ENCODE results near the gene TMEM223.
"Not testable (repeated sequence)": the region's sequence is repeated elsewhere in the genome, so short reads cannot be mapped to it uniquely, and the experiment has no call there.

The TMEM223 gene, protein sequence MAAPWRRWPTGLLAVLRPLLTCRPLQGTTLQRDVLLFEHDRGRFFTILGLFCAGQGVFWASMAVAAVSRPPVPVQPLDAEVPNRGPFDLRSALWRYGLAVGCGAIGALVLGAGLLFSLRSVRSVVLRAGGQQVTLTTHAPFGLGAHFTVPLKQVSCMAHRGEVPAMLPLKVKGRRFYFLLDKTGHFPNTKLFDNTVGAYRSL

DNA sequence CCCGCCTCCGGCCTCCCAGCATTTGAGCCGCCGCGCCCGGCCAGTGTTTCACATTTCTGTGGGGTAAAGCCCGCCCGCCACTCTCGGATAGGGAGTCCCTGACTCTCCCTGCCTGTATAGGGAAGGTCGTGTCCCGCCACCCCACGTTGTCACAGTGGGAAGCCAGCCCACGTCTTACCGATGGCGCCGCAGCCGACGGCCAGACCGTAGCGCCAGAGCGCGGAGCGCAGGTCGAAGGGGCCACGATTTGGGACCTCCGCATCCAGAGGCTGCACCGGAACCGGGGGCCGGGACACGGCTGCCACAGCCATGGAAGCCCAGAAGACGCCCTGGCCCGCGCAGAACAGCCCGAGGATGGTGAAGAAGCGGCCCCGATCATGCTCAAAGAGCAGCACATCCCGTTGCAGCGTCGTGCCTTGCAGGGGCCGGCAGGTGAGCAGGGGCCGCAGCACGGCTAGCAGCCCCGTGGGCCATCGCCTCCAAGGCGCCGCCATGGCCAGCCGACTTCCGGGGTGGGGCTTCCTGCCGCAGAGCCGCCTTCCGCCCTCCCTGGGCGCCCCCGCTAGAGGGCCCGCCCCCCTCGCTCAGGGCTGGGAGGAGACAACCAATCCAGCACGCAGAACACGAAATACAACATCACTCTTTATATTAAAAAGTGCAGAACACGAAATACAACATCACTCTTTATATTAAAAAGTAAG is at the start of gene TMEM223:
Gene TMEM223 (minus strand): TSS at position 506 of the 701 bp plus-strand sequence. CDS start 12 bp downstream, at position 494.
- peak; percentile 75 to 89 (median 79) for DNase-seq (ENCODE audit: low read depth in 3 of 3)

DNA sequence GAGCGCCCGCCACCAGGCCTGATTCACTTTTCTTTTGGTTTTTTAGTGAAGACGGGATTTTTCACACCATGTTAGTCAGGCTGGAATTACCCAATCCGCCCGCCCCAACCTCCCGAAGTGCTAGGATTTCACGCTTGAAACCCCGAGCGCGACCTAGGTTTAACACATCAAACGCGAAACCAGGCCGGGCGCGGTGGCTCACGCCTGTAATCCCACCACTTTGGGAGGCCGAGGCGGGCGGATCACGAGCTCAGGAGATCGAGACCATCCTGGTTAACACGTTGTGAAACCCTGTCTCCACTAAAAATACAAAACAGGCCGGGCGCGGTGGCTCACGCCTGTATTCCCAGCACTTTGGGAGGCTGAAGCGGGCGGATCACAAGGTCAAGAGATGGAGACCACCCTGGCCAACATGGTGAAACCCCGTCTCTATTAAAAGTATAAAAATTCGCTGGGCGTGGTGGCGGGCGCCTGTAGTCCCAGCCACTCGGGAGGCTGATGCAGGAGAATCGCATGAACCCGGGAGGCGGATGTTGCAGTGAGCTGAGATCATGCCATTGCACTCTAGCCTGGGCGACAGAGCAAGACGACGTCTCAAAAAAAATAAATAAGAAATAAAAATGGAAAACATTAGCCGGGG is 49.0 kb upstream of the TMEM223 start:
- DNase-seq (ENCODE audit: low read depth in 3 of 3) = peak; percentile 64 to 80 (median 76)

DNA sequence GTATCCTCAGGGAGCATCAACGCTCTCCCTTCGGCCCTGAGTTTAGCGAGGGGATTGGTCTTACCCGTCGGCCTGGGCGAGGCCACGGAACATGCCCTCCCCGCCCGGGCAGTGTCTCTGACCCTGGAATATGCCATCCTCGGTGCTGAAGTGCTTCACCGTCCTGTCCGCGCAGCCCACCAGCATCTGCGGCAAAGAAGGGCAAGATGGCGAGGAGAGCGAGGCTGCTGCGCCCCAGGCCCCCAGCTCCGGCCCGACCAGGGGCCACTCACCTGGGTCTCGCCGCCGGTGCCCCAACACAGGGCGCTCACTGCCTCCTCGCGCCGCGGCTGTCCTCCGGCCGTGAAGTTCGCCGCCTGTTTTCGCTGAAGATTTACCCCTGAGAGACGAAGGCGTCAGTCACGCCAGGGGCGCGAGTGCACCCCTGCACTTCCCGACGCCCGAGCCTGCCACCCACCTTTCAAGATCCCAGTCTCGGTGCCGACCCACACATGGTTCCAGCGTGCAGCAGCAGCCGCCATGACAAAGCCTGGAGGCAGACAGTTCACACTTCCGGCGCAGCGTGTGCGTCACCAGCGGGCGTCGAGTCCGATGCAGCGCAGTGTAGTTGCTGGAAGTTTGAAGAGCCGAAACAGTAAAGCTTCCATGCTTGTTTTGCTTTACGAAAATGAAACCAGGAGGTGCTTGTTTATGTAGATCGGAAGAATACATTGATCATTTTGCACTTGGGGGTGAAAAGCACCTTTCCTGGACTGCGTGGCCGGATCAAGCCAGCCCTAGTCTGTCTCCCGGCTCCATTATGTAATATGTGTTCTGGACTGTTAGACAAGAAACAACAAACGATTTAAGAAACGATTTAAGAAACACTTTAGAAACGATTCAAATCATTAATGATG is 47.5 kb upstream of the TMEM223 start, which contains the start of gene WDR74:
Gene WDR74 (minus strand): TSS at position 541 of the 896 bp plus-strand sequence. CDS start 20 bp downstream, at position 521.
- peak; percentile 78 to 88 (median 87) for DNase-seq (ENCODE audit: low read depth in 3 of 3)

DNA sequence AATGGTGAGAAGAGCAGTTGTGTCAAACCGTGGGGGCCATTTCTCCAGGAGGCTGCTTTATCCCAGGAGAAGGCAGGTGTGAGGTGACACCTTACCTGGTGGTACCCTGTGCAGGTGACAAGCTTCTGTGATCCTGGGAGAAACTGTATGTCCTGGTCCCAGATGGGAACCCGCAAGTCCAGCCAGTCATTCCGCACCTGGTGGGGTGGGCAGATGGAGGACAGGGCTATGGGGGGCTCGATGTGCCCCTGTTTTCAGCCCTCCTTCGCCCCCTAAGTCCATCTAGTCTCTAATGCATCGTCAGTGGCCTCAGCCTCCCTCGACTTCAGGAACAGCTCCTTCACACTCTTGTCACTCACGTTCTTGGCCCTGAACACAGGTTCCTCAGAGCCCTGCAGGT is 43.5 kb upstream of the TMEM223 start:
- no peak for DNase-seq (ENCODE audit: low read depth in 3 of 3)

DNA sequence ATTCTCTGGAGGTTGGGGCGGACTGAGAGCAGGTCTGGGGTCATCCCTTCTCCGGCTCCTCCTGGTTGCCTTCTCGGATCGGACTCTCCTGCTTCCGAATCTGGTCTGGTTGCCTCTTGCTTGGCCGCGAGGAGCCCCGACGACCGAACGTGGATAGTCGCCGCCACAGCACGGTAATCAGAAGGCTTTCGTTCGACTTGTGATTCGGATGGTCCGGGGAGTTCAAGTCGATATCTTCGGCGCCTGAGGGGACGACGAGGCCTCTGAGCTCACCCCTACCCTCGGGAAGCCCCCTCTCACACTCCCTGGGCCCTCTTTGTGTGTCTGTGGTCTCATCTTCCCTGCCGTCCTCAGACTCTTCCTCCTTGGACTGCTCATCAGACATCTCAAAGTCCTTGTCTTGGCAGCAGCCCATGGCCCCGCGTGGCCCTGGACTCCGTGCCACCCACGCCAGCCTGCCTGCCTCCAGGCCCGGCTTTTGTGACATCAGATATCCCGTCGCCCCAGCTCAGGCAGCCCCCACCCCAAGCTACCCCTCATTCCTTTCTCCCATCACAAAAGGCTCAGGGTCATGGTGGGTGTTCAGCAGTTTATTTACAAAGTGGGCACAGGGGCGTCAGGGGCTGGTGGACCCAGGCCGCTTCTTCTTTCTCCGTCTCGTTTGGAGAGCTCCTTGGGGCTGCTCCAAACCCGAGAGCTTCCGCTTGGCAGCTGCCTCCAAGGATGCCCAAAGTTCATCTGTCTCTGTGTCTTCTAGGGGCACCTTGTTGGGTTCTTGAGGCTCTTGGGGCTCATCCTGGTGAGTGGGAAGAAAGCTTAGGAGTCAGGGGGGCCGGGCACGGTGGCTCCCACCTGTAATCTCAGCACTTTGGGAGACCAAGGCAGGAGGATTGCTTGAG is 40.8 kb upstream of the TMEM223 start, which contains the start of gene TEX54:
Gene TEX54 (minus strand): TSS at position 506 of the 899 bp plus-strand sequence.
- DNase-seq (ENCODE audit: low read depth in 3 of 3) = no peak

DNA sequence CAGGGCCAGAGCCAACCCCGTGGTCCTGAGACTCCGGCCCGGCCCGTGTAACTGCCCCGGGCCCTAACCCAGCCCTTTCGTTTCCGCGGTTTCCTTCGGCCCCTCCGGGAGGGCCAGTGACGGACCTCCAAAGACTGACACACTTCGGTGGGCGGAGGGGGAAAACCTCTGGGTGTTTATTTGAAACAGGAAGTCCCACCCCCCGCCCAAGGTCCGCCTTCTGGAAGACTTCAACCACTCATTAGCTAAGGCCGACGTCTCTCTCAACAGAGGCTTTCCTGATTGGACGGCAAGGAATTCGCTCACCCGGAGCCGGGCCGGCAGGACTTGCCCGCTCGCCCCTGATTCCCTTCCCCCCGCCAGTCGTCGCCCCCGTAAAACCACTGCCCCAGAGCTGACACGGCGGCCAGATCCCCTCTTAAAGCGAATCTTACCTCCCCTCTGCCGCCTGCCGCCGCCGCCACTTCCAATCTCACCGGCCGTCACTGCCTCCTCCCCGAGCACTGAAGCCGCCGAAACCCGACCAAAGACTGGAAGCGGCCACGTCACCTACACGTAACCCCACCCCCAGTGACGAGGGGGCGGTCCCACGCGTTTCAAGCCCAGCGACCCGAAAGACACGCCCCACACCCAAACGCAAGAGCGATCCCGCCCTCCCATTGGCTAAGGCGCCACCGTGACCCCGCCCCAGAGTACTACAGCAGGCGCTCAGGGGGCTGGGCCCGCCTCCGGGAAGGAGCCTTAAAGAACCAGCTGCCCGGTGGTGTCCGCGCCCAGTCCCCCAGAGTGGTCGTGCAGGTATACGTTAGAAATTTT is 39.9 kb upstream of the TMEM223 start, which contains the start of gene STX5:
Gene STX5 (minus strand): TSS at position 532 of the 816 bp plus-strand sequence. CDS start 808 bp downstream, outside the sequence.
- peak; percentile 99 to 100 (median 99) for DNase-seq (ENCODE audit: low read depth in 3 of 3)

DNA sequence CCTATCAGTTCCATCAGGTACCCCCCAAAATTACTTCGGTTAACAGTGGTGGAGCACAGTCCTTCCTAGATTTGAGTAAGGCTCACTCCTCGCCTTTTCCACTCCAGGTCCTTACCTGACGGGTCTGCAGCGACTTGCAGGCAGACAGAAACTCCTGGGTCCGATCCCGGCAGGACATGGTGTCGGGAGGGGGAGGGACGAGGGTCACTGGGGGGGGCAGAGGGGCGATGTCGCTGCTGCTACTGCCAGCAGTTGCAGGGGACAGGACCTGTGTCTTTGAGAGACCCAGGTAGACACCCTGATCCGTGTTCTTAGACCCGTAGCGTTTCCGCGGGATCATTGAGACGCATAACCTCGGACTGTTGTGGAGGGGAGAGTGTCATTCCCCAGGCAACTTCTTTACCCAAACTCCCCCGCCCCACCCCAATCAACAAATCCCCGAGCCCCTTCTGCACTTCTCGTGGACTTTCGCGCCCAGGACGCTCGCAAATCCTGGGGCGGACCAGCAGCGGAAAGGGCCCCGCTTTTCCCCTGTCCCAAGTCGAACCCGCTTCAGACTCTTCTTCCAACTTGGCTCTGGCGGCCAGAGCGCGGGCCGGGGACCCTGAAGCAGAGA is 39.2 kb upstream of the TMEM223 start:
- no peak for DNase-seq (ENCODE audit: low read depth in 3 of 3)

DNA sequence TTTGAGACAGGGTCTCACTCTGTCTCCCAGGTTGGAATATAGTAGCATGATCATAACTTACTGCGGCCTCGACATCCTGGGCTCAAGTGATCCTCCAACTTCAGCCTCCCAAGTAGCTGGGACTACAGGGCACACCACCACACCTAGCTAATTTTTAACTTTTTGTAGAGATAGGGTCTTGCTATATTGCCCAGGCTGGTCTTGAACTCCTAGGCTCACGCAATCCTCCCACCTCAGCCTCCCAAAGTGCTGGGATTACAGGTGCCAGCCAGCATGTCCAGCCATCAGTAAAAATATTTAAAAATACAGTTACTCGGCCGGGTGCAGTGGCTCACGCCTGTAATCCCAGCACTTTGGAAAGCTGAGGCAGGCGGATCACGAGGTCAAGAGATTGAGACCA is 36.3 kb upstream of the TMEM223 start:
- DNase-seq (ENCODE audit: low read depth in 3 of 3) = not testable (repeated sequence)

DNA sequence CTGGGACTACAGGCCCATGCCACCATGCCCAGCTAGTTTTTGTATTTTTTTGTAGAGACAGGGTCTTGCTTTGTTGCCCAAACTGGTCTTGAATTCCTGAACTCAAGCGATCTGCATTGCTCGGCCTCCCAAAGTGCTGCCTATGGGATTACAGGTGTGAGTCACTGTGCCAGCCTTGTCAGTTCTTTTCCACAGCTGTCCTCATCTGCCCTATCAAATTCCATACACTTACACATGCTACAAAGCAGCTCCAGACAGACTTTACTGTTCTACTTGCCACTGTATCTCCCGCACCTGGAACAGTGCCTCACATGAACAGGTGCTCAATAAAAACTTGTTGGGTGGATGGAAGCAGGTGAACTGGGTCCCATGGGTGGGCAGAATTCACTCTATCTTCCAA is 31.9 kb upstream of the TMEM223 start:
- DNase-seq (ENCODE audit: low read depth in 3 of 3) = no peak

DNA sequence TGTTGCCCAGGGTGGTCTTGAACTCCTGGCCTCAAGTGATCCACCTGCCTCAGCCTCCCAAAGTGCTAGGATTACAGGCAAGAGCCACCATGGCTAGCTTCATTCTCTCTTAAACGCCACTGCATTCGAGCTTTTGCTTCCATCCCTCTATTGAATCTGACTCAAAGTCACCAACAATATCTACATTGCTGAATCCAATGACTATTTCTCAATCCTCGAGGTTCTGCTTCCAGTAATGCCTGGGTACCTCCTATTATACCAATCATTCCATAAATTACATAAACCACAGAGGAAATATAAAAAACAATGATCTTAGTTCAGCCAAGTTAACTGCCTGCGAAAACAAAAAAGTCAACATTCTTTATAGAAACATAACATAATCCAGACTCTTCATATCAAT is 25.3 kb upstream of the TMEM223 start:
- DNase-seq (ENCODE audit: low read depth in 3 of 3) = no peak

DNA sequence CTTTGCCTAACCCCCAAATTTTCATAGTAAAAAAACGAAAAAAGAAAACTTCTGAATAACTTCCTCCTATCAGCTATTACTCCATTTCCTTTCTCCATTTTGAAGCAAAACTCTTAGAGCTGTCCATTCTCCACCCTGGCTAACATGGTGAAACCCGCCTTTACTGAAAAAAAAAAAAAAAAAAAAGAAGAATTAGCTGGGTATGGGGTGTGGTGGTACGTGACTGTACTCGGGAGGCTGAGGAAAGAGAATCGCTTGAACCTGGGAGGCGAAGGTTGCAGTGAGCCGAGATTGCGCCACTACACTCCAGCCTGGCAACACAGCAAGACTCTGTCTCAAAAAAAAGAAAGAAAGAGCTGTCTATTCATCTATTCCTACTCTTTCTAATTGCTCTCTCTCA is 24.8 kb upstream of the TMEM223 start:
- DNase-seq (ENCODE audit: low read depth in 3 of 3) = no peak

DNA sequence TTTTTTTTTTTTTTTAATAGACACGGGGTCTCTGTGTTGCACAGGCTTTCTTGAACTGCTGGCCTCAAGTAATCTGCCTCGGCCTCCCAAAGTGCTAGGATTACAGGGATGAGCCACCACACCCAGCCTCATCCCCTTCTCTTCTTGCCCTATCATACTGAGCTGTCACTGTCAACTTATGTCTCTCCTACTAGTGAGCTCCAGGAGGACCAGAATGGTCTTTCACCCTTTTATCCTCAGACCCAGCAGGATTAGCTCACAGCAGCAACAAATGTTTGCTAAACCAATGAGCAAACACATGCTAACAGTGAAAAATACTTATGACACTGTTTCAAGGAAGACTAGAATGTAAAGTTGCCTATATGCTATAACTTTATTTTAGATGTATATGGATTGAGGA is 19.9 kb upstream of the TMEM223 start:
- DNase-seq (ENCODE audit: low read depth in 3 of 3) = no peak

DNA sequence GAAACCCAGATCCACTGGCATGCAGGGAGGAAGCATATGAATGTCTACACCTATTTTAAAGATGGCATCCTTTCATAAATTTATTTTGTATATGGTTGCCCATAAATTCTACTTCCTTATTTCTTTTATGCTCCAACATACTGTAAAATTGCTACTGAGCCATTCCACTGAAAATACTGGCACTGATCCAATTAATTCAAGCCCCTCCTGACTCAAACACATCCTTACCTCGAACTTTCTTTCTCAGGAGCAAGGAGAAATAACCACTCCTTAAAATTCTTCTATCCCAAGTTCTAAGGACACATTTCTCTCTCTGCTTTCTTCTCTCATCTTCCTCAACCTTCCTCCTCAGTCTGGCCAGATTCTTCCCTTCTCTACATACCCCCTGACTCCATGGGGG is 18.9 kb upstream of the TMEM223 start:
- DNase-seq (ENCODE audit: low read depth in 3 of 3) = no peak

DNA sequence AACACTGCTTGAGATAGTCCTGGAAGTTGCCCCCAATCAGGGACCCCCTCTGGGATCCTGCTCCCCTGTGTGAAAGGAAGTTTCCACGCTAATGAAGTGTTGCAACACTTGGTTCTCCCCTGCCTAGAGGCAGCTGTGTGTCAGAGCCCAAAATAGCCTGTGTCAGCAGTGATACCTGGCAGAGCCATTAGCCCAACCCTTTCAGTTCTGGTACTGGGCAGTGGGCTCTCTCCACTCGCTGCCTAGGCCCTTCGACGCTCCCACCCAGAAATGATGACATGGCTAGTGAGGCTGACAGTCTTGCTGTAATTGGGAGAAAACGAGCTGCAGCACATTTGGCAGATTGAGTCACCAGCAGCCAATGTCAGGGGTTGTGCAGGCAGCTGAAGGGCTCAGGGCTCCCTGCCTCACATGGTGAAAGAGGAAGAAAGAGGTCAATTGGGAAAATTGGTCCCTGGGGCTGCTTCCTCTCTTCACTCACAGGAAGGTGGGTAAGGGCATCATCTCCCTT is 14.9 kb upstream of the TMEM223 start:
- no peak for DNase-seq (ENCODE audit: low read depth in 3 of 3)

DNA sequence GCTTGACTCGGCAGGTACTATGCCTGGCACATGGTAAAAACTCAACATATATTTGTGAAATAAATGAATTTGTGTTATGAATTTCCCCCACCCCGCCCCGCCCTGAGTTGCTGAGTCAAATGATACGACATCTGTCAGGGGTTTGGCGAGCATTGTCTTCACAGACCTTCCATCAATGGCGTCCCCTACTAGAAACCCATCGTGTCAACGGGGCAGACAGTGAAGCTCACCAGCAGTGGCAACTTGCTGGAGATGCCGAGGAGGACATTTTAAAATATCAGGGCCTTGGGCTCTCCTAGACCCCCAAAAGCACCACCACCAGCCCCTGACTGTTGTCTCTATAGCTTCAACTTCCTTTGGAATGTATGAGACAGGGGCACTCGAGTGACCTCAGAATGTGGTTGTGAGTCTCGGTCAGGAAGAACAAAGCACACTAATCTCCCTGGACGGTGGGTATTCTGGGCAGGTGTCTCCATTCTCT is 14.2 kb upstream of the TMEM223 start:
- no peak for DNase-seq (ENCODE audit: low read depth in 3 of 3)

DNA sequence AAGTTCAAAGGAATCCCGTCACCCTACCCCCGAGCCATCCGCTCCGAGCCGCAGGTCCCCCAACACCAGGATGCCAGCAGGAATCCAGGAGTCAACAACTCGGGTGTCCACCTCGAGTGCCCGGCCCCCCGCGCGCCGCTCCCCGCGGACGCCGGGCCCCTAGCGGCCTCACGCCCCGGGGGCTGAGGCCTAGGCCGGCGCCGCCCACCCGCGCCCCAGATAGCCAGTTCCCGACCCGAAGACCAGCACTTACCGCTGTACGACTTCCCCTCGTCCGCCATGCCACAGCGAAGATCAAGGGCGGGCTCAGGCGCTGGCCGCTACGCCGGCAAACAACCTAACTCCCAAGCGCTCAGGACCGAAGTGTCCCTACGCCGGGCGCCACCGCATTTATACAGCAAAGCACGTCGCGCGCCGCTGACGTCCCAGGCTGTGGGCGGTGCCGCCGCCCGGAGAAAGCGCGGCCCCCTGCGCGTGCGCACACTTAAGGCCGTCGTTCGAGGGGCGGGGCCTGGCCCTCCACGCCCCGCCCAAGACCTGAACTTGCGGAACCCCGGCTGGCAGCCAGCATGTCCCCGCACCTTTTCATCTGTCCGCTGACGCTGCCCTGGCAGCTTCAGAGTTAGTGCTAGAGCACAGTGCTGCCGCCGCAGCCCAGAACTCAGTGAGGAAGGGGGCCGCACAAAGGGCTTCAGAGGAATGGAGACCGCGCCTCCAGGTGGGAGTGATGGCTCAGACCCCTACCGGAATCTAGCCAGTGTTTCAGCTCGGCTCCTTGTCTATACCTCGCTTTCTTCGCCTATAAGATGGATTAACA is 13.5 kb upstream of the TMEM223 start, which contains the start of gene NXF1:
Gene NXF1 (minus strand): TSS at position 365 of the 817 bp plus-strand sequence. CDS start 84 bp downstream, at position 281.
- DNase-seq (ENCODE audit: low read depth in 3 of 3) = peak; percentile 90 to 96 (median 95)

DNA sequence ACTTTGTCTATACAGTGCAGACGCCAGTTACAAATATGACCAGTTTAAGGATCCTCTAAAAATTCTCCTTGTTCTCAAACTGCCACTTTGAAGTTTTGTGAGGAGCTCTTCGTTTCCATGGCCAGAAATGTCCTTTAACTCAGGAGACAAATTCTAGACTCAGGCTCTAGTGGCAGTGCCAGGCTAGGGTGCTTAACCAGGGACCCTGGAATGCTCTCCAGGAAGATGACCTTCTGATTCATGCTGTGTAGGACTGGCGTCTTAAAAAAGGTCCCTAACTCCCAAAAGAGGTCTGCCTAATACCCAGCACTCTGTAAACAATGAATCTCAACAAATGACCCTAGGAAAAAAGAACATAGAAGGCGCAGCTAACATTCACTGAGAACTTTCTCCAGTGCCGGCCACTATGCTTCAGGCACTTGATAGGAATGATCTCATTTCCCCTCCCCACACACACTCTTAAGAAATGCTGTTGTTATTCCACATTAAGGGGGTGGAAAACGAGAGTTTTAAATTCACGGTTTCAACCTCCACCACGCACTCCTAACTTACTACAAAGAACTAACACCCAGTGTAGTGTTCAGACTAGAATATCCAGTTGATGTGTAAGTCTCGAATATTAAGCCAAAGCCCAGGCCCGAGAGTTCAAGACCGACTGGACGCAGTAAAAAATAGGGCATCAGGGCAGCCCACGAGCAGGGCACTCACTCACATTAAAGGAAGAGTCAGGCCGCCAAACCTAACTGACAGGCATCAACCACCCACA is 12.7 kb upstream of the TMEM223 start:
- no peak for DNase-seq (ENCODE audit: low read depth in 3 of 3)

All from stimulated activated CD4-positive, alpha-beta T cell treated with anti-CD3 and anti-CD28 coated beads, TNF-alpha, amount 100 ng/mL, for 48 hours (primary cell).